ENCODE data around the gene ITGAL. TPM values are rescaled to one million over a fixed set of nuclear protein-coding genes. Genes with fewer than 3 reads are reported as not detected.

The ITGAL gene
- total RNA-seq, 4 donors from 2014 or later: 1.6 to 2.3 (median 1.8) TPM

DNA sequence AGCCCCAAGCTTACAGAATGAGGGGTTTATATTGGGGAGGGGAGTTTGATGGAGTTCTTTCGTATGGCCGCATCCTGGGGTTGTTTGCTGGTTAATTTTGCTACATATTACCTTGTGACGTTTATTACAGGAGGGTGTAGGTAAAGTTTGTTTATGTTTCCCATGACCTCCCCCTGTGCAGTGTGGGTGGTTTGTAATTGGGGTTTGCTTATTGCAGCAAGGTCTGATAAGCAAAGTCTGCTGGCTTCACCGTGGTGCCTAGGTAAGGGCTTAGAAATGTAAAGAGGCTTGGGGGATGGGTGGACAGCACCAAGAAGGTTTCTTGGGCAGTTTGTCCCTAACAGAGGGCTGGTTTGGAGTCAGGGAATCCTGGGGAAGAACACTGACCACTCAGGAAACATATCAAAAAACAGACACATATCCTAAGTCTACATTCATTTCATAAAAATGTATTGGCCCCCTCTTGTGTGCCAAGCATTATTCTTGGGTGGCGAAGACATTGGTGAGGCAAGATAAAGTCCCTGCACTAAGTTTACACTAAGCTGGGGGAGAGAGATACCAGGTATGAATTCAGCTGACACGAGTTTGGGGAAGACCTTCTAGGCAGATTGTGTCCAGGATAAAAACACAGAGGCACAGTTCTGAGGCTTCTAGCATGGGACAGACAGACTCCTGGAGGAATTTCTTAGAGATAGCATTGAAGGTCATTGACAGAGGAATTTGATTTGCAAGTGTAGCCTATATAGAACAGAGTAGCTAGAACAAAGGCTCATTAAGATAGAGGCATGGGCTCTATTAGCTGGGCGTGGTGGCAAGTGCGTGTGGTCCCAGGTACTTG, 76.1 kb downstream of the ITGAL start:
- TF ChIP-seq POLR2A (IDR thresholded peaks at IDR 0.05): no peak
- TF ChIP-seq, protein P1, sequence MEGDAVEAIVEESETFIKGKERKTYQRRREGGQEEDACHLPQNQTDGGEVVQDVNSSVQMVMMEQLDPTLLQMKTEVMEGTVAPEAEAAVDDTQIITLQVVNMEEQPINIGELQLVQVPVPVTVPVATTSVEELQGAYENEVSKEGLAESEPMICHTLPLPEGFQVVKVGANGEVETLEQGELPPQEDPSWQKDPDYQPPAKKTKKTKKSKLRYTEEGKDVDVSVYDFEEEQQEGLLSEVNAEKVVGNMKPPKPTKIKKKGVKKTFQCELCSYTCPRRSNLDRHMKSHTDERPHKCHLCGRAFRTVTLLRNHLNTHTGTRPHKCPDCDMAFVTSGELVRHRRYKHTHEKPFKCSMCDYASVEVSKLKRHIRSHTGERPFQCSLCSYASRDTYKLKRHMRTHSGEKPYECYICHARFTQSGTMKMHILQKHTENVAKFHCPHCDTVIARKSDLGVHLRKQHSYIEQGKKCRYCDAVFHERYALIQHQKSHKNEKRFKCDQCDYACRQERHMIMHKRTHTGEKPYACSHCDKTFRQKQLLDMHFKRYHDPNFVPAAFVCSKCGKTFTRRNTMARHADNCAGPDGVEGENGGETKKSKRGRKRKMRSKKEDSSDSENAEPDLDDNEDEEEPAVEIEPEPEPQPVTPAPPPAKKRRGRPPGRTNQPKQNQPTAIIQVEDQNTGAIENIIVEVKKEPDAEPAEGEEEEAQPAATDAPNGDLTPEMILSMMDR (IDR thresholded peaks at IDR 0.05): no peak
- no peak overlapping the region for H3K4me3 ChIP-seq (ENCODE audit: low read depth, poor library complexity, severe bottlenecking)
- 76 to 84% methylated on average over 8 of the region's 8 CpGs for WGBS, 2 donors
- intact Hi-C loops (cut with DNase I; ENCODE audit: low total_unique reads): no loop called here
- no peak for DNase-seq (ENCODE audit: low spot score in 2 of 2)

DNA sequence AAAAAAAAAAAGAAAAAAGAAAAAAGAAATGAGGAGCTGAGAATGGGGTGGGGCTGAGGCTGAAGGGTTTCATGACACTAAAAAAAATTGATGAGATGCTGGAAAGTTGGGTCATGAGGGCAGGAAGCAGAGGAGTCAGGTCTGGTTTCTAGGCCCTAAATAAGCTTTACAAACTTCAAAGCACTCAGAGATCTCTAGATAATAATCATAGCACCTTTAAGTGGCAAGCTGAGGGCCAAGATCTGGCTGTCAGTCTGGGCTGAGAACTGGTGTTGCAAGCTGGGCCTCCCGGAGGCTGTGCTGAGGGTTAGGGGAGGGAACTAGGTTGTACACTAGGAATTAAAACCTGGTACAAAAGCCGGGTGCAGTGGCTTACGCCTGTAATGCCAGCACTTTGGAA, 79.2 kb downstream of the ITGAL start:
- 38 to 43% methylated on average over 3 of the region's 3 CpGs for WGBS, 2 donors
- TF ChIP-seq, protein P1 (IDR thresholded peaks at IDR 0.05): no peak
- no peak for TF ChIP-seq POLR2A (IDR thresholded peaks at IDR 0.05)
- intact Hi-C loops (cut with DNase I; ENCODE audit: low total_unique reads): no loop called here
- H3K4me3 ChIP-seq (ENCODE audit: low read depth, poor library complexity, severe bottlenecking): no peak overlapping the region
- DNase-seq (ENCODE audit: low spot score in 2 of 2): no peak

DNA sequence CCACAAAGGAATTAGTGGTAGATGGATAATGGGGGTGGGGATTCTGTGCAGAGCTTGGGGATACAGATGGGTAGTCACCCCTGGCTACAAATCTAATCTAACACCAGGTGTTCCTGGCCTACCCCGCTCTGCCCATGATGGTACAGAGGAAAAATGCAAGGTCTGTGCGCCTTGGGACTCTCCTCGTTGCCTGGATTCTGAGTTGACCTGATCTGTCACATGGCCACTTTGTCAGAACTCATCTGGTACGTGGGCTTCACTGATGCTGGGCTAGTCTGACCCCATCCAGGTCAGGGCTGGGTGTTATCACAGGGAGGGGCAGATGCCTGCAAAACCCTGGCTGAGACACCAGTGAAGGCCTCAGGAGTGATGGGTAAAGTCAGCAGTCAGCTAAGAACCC, 80.4 kb downstream of the ITGAL start:
- TF ChIP-seq POLR2A (IDR thresholded peaks at IDR 0.05): no peak
- TF ChIP-seq, protein P1 (IDR thresholded peaks at IDR 0.05): no peak
- intact Hi-C loops (cut with DNase I; ENCODE audit: low total_unique reads): no loop called here
- WGBS, 2 donors: 85 to 100% methylated on average over 4 of the region's 4 CpGs
- H3K4me3 ChIP-seq (ENCODE audit: low read depth, poor library complexity, severe bottlenecking): no peak overlapping the region
- no peak for DNase-seq (ENCODE audit: low spot score in 2 of 2)

DNA sequence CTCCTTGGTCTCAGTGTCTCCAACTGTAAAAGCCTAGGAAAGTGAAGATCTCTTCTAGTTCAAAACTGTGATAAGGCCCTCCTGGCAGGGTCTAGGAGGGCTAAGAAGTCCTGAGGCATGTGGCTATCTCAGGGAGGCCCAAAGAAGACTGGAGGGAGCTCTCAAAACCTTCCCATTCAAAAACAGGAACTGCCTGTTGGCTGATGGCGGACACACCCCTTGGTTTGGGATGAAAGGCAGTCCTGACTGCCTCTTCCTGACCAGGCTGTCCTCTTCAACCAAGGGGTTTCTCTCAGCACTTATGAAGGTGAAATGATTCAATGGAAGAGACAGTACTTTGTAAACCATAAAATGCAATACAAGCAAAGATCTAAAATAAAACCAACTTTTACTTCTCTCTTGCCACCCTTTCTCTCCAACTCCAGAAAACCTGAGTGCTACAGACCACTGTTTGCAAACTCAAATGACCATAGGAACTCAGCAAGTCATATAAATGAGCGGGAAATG, 80.9 kb downstream of the ITGAL start:
- DNase-seq (ENCODE audit: low spot score in 2 of 2): no peak
- WGBS, 2 donors: 85 to 87% methylated on average over 2 of the region's 2 CpGs
- TF ChIP-seq POLR2A (IDR thresholded peaks at IDR 0.05): no peak
- TF ChIP-seq, protein P1 (IDR thresholded peaks at IDR 0.05): no peak
- no peak overlapping the region for H3K4me3 ChIP-seq (ENCODE audit: low read depth, poor library complexity, severe bottlenecking)
- intact Hi-C loops (cut with DNase I; ENCODE audit: low total_unique reads): no loop called here

DNA sequence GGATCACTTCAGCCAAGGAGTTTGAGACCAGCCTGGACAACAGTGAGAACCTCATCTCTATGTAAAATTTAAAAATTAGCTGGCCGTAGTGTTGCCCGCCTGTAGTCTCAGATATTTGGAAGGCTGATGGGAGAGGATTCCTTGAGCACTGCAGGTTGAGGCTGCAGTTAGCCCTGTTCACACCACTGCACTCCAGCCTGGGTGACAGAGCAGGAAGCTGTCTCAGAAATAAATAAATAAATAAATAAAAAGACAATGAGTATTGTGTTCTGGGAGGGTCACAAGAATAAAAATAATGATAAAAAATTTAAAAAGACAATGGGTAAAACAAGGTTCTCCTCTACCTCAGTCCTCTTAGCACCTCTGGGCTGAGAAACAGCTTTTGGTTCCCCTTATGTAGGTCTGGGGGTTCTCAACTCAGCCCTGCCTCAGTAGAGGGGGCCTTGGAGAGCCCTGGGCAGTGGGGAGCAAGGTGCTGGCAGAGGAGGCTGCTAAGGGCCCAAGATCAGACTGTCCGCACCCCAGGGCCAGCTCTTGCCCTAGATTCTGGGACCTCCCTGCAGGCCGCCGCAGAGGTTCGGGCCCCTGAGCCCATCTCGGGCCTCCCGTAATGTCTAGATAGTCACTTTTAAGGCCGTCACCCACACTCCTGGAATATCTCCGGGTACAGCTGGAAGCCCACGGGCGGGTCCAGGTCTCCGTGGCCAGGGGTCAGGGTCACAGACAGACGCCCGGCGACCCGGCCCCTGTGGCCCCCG, 82.2 kb downstream of the ITGAL start:
- no peak for TF ChIP-seq POLR2A (IDR thresholded peaks at IDR 0.05)
- TF ChIP-seq, protein P1 (IDR thresholded peaks at IDR 0.05): no peak
- intact Hi-C loops (cut with DNase I; ENCODE audit: low total_unique reads): no loop called here
- no peak overlapping the region for H3K4me3 ChIP-seq (ENCODE audit: low read depth, poor library complexity, severe bottlenecking)
- DNase-seq (ENCODE audit: low spot score in 2 of 2): no peak
- 98 to 99% methylated on average over 14 to 18 of the region's 18 CpGs for WGBS, 2 donors
